Superior temporal gyrus (tissue), 1 donor: Measurements from ENCODE around the gene KCNK18.
"Not testable (repeated sequence)": the region's sequence is repeated elsewhere in the genome, so short reads cannot be mapped to it uniquely, and the experiment has no call there.

Source experiments
- DNase-seq: peaks from one replicate; pipeline ENCODE4 v3.0.0-alpha.2; 2016; ENCODE audit errors: extremely low spot score

KCNK18 gene

GRCh38 chr10:117170244-117170643, 27.0 kb upstream of the KCNK18 start:
- no peak for DNase-seq

GRCh38 chr10:117174439-117175214, 22.7 kb upstream of the KCNK18 start:
- peak; percentile 95 for DNase-seq

- DNase-seq = no peak
These were observed 21.9 kb upstream of the KCNK18 start for GRCh38 chr10:117175215-117175900.

DNA sequence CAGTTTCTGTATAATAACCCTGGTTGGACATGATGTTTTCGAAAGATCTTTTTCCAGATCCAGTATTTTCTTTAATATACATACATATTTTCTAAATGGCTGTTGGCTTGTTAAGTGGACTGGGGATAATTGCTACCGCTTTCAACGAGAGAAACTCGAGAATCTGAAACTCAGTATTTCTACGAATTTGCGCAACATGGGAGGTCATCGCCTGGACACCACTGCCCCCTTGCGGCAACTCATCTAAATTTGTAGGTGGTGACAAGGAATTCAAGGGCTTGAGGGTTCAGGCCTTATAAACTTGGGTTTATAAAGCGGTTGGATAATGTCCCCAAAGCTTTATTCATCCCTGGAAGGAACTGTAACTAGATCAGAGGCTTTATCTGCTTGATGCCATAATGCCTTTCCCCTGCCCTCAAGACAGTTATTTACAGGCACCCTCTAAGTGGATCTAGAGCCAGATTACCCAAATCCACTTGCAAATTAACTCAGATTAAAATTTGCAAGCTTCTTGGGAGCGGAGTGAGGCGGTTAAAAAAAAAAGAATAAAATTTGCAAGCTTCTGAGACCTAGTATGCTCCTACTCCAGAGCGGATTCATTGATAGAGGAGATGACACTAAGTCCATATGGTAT, 21.3 kb upstream of the KCNK18 start:
- peak; percentile 94 for DNase-seq

DNA sequence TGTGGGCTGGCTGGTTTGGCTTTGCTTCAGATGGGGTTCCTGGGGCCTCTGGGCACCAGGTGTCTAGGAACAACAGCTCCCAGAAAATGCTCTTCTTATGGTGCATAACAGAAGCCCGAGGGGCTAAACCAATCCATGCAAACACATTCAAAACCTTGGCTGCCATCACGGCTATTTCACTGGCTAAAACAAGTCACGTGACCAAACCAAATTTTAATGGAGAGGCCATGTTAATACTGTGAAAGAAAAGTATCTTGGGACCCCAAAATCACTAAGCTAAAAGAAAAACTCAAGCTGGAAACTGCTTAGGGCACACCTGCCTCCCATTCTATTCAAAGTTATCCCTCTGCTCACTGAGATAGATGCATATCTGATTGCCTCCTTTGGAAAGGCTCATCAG, 19.1 kb upstream of the KCNK18 start:
- DNase-seq = no peak

DNA sequence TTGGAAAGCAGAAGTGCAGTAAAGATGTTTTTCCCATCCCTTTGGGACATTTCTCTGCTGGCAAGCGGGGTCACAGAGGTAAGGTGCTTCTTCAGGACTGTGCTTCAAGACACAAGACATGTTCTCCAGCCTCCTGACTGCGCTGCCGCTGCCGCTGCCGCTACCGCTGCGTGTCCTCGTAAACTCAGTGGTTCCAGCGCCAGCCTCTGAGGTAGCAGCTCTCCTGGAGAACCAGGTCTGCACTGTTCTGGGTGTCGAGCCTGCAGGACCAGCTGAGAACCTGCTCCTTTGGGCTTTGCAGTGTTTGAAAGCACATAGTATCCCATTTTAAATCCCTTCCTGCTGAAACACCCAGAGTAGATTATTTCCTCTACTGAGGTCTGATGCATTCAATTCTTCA, 13.0 kb upstream of the KCNK18 start:
- no peak for DNase-seq

- no peak for DNase-seq
These were observed 12.5 kb upstream of the KCNK18 start for GRCh38 chr10:117184821-117185220.

- not testable (repeated sequence) for DNase-seq
These were observed 11.5 kb upstream of the KCNK18 start for GRCh38 chr10:117185817-117186216.

DNA sequence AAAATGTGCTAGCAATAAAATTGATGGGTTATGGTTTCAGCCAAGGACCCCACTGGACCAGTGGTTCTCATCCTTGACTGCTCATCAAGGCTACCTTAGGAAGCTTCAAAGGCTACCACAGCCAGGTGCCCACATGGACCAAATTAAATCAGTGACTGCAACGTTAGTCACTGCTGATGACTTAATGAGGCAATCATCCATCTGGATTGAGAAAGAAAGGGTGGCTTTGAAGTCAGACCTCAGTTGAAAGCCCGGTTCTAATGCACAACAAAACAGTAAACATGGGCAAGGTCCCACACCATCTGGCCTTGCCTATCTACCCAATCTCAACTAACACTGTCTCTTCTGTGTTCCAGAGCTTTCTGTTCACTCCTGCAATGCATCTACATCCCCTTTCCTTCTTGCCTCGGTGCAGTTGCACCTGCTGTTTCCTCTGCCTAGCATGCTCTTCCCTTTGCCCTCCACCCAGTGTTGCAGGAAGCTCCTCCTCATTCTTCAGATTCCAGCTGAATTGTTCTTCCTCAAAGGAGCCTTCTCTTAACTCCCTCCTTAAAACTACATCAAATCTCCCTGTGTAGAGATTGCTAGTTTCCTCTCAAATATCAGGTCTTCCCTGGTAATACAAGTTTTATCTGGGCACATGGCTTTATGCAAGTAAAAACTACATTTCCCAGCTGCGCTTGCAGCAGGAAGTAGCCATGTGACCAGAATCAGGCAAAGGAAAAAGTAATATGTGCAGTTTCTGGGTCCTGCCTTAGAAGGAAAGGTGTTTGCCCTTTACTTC, 10.3 kb upstream of the KCNK18 start:
- no peak for DNase-seq

- peak; percentile 14 for DNase-seq
These were observed 8.9 kb upstream of the KCNK18 start for GRCh38 chr10:117188371-117188770.

- DNase-seq = no peak
These were observed 7.7 kb upstream of the KCNK18 start for GRCh38 chr10:117189557-117189956.

- no peak for DNase-seq
These were observed 799 bp downstream of the KCNK18 start for GRCh38 chr10:117198088-117198487.

DNA sequence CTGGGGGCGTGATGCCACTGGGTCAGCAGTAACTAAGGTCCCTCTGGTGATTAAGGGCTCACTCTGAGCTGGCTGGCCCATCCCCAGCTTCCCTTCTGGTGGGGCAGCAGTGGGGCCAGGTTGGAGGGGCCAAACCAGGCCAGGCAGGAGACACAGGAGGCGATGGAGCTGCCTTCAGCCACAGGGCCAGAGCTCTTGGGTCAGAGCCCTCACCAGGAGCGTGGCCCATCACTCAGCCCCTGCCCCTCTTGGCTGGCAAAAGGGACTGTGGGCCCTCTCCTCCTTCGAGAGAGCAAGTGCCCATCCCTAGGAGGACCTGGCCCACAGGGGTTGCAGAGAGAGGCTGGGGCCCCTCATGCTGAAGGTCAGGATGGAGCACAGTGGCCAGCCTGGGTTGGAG, 4.5 kb downstream of the KCNK18 start:
- DNase-seq = no peak

DNA sequence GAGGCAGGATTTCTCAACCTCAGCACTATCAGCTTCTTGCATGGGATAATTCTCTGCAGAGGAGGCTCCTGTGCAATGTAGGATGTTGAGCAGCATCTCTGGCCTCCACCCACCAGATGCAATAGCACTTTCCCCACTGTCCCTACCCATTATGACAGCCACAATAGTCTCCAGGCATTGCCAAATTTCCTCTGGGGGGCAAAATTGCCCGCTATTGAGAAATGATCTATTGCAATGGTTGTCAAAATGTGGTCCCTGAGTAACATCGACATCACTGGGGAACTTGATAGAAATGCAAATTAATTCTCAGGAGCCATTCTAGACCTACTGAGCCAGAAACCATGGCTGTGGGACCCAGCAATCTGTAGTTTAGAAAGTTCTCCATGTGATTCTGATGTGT, 7.0 kb downstream of the KCNK18 start:
- no peak for DNase-seq

DNA sequence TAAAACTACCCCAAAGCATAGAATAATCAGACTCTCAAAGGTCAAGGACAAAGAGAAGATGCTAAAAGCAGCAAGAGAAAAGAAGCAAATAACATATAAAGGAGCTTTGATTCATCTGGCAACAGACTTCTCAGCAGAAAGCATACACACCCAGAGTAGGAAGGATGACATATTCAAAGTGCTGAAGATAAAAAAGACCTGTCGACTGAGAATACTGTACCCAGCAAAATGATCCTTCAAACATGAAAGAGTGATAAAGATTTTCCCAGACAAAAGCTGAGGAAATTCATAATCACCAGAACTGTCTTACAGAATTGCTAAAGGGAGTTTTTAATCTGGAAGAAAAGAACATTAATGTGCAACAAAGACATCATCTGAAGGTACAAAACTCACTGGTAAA, 14.9 kb downstream of the KCNK18 start:
- DNase-seq = no peak

GRCh38 chr10:117214401-117214800, 17.1 kb downstream of the KCNK18 start:
- no peak for DNase-seq

DNA sequence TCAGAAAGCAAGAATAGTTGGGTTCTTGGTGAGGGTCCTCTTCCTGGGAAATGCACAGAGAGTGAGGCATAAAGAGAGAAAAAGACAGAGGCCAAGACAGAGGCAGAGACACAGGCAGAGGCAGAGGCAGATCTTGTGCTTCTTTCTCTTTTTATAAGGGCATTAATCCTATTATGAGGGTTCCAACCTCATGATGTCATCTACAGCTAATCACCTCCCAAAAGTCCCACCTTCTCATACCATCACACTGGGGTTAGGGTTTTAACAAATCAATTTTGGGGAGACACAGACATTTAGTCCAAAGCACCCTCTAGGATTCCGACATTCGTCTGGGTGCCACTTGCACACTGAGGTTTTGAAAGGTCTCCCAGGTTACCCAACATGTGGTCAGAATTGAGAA, 17.8 kb downstream of the KCNK18 start:
- no peak for DNase-seq

GRCh38 chr10:117216028-117216427, 18.7 kb downstream of the KCNK18 start:
- DNase-seq = no peak

- peak; percentile 76 for DNase-seq
These were observed 19.4 kb downstream of the KCNK18 start for GRCh38 chr10:117216611-117217195.

DNA sequence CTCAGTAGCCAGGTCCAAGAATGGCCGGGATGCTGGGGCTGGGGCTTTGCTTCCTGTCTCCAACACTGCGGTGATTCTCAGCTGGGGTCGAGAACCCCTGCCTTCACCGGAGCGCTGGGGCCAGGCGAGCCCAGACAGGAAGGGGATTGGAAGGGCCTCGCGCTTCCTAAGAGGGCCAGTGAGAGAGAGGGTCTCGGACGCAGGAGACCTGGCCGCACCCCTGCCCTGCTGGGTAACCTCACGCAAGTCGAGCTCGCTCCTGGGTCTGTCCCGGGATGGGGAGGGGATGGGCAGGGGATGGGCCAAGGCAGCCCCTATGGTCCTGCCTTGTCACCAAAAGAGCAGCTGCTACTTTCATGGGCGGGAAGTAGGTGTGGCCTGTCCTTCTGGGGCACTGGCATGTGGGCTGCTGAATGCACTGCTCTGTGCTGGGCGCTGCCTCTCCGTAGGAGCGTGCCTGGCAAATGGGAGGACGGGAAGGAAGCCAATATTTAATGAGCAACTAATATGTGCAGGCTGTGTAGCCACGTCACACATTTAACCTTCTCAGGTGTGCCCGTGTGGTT, 20.0 kb downstream of the KCNK18 start:
- DNase-seq = no peak

- DNase-seq = no peak
These were observed 21.4 kb downstream of the KCNK18 start for GRCh38 chr10:117218654-117219053.
